CD1c-positive myeloid dendritic cell (primary cell): ENCODE results near the gene SLC40A1.

Experiments used
- DNase-seq: peaks from one replicate; pipeline ENCODE4 v3.0.0-alpha.2; 2016; ENCODE audit errors: extremely low spot score

Gene SLC40A1

DNA sequence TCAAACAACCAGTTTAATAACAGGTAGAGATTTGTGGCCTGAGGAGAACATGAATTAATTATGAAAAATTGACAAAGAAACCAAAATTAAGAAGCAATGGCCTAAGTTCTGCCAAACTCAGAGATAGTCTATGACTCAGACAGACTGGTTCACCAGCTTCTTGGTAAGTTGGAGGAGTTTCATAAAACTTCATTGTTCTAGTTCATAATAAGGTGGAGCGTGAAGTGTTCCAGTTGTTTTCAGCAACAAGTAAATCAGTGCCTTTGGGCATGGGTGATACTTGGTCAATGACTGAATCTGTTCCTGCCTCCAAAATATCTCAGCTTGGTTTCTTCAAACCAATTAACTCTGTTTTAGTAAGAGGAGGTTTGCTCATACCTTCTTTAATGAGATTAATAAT is 40.0 kb downstream of the SLC40A1 start:
- no peak for DNase-seq

DNA sequence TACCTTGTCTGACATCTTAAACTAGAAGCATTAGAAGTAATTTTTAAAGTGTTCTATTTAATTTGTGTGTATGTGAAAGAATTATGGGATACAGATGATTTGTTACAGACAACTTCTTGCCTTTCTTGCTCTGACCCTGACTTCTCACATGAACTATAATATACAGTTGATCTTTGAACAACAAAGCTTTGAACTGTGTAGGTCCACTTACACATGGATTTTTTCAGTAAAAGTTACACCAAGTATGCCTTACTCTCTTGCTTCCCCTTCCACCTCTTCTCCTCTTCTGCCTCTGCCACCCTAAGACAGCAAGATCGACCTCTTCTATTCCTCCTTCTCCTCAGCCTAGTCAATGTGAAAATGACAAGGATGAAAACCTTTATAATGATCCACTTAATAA is 42.2 kb downstream of the SLC40A1 start:
- DNase-seq, result no peak

DNA sequence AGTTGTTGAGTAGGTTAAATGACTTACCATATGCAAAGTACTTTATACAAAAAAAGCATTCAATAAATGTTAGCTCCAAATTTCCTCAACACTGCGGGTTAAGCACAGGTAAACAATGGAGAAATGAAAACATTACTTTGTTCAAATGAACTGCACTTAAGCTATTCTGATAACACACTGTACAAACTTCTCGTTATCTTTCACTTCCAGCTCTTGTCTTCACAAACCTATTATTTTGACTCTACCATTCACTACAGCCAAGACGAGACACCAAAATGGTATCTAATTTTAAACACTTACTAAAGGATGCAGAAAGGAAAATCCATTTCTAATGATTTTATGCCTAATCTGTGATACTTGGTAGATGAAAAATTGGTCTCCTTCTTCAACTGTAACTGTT is 43.8 kb downstream of the SLC40A1 start:
- no peak for DNase-seq

DNA sequence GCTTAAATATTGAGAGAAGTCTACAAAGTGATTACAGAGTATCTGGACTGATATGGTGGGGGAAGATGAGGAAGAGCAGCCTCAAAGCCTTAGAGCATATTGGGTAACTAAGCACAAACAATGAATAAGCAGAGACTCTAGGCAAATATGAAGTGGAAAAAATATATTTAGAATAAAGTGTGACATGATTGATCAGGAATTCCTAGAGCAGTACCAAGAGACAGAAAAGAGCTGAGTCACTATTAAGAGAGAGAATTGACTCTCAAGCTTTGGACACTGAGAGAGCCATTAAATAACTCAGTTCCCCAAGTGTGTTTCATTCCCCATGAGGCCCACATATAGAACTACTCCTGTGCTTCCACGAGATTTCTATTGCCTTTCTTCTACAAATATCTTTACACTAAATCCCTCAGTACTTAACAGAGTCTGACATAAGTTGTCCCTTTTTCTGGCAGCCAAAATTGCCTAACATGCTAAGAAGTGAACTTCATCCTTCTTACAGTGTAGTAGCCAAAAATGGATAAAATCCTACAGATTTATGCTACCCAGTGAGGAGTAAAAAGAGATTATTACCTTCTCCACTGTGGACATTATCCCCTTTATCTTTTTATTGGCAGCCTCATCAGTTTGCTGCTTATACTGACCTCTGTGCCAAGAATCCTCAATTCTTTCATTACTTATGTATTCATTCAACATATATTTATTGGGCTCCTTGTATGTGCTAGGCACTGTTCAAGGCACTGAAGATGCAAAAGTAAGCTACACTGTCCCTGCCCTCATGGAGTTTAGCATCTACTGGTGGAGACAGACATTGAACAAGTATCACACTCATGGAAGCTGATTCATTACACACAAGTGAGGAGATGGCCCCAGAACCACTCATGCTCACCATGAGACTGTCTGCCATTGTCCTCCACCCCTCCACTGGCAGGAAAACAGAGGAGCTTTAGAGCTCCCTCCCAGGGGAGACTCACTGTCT is 45.4 kb downstream of the SLC40A1 start:
- peak; percentile 26 for DNase-seq

DNA sequence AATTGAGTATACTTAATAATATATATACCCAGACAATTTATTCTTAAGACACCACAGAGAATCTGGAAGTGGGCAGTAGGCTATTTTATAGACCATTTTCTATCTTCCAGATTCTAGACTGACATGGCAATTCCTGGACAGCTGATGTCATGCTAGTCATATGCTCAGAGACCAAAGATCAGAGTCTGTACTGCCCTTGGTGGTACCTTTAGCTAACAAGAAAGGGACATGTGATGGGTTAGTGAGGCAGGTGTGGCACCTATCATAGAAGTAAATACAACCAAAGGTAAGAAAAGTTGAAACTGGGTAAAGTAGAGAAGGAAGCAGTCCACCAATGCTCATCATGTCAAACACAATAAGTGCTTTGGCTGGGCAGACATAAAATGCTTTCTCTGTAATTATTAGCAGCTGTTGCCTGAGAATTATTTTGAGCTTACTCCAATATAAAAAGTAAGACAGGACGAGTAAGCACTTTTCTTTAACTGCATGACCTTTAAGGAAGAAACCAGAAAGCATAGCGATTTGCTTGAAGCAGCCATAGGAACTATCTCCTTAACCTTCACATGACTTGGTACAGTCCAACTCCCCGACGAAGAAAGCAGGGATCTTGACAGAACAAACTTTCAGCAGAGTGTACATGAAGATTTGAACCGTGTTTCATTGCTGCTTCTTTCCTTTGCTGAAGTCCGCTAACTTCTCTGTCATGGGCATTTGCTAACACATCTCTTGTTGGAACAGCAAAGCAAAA is 47.1 kb downstream of the SLC40A1 start:
- DNase-seq, result no peak

DNA sequence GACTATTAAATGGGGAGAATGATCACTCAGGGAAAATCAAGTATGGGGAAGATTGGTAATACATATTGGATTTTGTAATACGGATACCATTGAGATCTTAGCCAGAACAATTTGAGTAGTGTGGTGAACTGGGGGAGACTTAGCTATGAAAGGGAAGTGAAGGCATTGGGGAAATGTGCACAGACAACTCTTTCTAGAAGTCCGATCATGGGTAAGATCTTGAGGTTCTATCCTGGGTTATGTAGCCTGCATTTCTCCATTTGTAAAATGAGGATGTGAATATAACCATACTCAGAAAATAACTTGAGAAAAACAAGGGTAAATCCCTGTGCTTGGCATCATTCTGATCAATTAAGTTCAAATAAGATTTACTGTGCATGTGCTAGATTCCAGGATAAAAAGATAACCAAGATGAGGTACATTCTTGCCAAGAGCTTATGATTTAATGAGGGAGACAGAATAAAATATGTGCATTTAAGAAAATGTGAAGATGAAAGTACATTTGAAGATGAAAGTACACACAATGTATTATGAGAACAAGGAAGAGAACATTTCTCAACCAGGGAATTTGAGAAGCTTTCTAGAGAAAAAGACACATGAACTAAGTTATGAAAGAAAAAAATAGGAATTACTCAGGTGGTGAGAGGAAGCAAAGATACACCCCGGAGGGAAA is 49.5 kb downstream of the SLC40A1 start:
- DNase-seq, result peak; percentile 43

DNA sequence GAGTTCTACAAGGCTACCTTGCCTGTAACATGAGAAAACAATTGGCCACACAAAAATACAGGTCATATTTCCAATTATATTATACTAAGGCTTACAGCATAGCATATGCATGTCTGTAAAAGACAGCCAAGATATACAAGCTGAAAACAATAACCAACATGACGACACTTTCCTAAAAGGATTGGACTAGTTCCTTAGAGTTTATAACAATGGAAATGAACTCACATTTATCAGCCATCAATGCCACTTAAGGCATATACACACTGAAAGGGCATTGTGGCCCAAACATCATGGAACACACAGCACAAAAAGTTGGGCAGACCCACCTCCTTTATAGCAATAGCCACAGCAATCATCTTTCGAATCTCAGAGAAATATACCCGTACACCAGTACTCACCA is 52.0 kb downstream of the SLC40A1 start:
- DNase-seq, result no peak

DNA sequence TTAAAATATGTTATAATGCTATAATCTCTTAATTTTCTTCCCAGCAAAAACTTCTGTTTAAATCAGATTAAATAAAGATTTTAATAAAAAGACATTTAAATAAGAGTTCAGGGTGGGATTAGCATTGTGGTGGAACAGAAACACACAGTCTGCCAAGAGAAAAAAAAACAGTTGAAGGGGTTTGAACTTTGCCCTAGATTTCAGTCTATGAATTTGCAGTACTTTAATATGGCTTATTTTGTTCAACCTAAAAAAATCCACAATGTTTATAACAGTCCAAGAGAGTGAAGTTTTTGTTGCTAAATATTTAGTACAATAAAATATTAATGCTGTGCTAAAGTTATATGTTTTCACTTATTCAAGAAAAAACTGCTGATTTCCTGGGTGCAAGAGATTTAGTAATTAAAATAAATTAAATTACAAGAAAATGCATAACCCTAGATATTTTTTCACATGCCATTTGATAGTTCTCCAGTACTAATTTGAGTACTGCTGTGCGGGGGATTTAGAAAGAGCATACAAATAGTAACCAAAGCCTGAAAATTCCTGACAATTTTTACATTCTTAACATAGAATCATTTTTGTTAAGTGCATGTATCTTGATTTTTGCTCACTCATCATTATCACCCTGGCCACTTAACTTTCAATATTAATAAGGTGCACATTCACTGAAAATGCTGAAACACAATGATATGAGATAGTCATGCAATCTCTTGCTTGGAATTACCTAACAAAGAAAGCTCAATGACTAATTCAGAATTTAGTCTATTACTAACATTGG is 52.6 kb downstream of the SLC40A1 start:
- DNase-seq, result no peak

DNA sequence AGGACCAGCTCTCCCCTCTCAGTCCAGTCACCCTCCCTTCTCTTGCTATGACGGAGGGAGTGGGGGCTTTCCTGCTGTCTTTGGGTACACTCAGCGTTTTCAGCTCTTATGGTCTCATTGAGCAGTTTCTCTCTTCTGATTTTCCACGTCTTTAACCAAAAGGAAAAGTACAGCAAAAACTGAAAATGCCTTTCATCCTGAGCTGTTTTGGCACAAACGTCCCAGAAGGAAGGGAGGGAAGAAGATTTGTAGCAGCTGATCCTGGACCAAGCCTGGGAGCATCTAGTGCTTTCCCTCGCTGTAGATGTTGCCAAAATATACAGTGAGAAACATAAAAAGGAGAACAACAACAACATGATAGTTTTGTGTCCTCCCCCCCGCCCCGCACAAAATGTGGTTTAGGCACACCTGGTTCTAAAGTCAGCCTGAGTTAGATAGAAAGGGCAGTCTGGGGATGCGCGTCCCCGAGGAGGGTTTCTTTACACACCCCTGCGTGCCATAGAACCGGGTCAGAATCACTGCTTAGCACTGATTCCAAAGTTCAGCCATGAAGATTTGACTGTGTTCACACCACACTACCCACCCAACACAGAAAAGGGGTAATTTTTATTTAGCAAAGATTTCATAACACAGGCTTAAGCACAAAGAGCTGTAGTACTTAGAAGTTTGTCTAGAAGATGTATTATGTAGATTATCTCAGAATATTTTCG is 53.4 kb downstream of the SLC40A1 start:
- DNase-seq, result no peak

DNA sequence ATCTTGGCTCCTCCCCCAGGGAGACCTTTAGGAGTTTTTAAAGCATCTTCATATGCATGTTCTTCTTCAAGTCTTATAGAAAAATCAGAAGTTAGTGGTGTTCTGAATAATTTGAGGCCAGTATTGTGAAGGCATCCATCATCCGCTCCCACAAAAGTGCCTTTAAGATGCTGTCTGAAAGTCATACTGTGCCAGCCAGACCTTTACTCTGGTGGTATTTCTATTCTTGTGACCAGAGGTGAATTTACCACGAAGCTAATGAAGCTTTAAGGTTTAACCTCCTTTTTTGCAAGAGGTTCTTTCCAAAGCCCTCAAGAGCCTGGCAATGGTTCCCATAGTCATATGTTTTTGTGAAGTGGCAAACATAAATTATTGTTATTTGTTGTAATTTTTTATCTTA is 54.3 kb downstream of the SLC40A1 start:
- no peak for DNase-seq

DNA sequence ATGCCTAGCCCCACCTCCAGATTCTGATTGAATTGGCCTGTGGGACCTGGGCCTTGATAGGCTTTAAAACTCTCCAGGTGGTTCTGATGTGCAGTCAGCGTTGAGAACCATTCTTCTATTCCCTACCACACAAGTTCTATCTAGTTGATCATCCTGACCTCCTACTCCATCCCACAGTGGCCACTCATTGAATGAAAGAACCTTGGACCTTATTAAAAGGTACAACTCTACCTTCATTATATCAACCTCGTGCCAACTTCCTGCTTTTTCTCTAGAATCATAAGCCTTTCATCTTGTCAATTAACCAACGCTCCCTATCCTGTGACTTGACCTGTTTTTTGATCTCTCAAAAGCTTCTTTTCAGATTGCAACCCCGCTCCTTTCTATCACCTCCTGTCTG is 55.8 kb downstream of the SLC40A1 start:
- DNase-seq, result no peak

DNA sequence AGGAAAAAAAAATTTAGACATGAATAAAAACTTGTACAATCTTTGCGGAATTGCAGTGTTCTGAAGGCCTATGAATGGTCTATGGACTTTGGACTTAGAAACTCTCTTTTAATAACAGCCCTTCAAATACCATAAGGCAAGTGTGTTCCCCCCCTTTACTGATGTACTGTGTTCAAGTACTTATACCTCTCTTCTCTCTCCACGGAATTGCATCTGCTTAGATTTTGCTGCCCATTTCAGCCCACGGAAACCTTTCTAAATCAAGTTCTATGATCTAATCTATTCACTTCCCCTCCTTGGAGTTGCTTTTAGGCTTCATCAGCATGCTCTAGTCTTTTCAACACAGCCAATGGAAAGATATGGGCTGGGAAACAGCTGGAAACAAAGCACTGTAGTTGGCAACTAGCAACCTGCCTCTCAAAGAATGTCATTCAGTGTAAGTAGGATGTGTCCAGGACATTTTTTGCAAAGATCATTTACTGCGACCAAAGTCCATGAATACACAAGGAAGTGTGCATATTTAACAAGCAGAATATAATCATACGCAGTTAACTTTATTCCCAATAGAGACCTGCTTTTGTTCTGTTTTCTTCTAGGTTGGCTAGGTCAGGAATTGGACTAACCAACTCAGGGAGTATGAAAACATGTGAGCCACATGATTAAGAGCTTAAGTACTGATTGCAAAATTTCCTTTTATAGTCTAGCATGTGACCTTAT is 58.0 kb downstream of the SLC40A1 start:
- DNase-seq, result peak; percentile 17

DNA sequence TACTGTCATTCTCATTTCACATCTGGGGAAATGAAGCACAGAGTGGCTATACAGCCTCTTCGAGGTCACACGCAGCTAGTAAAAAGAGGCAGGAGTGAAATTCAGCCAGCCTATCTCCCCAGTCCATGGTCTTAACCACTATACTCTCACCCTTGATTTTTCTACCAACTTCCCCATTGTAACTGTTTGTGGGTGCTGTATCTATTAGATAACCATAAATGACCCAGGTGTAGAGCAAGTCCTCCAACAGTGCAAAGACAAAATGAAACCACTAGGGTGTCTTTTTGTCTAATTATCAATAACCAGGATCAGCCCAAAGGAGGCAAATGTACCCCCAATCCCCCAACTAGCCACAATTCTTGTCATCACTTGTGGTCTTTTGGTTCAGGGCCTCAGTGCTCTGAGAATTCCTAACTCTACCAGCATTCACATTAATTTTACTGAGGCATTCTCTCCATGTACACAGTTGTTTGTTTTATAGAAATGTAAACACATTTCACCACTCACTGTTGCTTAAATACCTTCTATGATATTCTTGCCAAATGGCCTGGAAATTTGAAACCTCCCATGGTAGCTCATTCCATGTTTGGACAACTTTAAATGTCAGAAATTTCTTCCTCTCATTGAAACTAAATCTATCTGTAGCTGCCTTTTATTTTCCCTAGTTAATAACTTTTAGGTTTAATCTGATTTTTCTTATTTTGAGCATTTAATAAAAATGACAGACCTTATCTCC is 58.7 kb downstream of the SLC40A1 start:
- DNase-seq, result no peak

DNA sequence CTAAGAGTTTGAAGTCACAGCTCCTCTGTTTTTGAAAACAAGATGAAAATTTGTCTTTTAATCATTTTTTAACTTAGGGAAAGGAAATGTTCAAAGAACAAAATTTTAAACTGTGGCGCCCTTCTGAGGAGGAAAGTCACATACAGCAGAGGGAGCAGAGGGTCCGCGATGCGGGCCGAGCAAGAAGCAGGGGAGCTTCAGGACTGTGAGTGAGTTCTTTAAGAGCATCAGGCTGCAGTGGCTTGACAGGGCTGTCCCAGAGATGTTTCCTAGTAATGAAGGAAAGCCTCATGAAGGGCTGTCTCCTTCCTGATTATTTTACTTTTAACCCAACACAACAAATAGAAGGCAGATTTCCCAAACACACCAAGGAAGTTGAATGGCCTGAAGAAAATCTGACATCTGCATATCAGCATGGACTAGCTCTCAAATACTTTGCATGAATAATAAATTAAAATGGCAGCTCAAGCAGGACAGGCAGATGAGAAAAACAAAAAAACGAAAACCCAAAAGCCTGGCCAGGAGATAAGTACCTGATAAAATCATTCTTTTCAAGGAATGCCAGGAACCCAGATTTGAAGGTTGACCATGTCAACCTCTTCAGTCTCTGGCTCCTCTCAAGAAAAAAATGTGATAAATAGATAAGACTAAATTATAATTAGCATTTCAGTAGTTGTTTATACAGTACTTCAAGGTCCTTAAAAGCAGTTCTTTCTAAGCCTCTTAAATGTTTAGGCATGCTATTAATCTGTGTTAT is 60.8 kb downstream of the SLC40A1 start:
- DNase-seq, result no peak

DNA sequence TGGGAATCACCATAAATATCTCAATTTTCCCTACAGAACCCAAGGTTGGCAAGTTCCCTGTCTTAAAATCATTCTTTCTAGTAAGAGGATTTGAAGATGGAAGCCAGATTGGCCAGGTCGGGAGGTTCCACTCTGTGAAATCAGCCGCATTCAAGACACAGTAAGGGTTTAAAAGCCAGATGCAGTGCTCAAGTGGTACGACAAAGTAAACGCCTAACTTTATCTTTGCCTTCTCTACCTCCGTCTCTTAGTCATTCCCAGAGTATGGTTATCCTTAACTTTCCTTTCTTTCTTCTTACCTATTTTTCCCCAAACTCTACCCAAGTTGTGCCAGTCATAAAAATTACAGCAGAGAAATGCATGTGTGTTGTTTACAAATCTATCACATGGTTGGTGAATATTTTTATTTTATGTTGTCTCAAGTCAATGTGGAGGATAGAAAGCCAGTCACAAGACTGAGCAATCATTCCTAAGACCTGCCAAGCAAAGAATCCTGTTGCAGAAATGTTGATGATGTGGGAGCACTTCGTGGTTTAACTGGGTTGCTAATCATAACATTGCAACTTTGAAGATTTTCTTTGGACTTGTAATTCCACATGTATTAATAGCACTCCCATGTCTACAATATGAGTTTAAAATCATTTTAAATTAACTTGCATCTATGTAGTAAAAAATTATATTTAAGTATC is 62.6 kb downstream of the SLC40A1 start:
- DNase-seq, result no peak

DNA sequence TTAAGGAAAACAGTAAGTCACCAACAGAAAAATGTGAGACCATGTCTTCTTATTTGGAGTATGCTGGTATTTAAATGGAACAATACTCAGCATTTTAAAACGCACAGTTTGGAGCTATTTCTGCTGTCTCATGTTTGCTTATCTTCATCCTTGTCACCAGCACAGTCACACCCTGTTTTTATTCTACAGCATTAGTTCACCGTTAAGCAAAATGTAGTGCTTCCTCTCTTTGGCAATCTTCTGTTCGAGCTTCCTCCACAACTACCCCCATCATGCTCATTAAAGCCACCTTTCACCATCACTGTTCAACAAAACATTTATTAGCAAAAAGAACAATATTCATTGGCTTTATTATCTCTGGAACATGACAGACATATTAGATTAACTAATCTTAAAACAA is 64.0 kb downstream of the SLC40A1 start:
- DNase-seq, result peak; percentile 32

DNA sequence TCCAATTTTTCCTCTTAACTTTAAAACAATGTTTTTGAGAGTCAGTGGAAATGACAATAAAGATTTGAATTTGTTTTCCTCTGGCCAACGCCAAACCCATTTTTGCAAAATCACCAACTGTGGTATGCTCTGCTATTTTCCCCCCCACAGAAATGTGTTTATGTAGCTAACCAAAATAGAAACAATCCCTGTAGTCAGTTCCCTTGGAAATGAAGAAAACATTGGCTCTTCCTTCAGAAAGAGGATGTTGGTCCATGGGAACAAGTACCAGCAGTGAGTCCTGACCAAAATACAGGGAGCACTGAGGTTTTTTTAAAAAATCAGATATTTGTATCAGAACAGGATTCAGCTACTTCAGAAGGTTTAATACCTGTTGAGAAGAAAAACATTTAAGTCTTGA is 65.3 kb downstream of the SLC40A1 start:
- peak; percentile 58 for DNase-seq

DNA sequence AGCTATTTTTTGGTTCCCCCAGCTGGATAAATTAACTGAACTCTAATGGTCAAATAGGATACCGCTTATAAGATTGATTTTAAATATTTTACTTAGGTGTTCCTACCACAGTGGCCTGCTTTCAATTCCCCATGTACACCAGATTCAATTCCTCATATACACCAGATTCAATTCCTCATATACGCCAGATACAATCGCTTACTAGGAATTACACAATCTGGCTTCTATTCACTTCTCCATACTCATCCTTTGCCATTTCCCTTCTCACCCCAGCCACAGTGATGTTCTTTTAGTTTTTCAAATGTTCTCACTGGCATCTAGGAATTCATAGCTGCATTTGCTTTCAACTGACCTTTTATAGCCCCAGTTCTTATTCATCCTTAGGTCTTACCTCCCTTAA is 66.5 kb downstream of the SLC40A1 start:
- peak; percentile 82 for DNase-seq
